Stimulated activated effector memory CD8-positive, alpha-beta T cell treated with anti-CD3 and anti-CD28 coated beads, Interleukin-12 subunit alpha, Interleukin-12 subunit beta, amount 100 ng/mL, for 72 hours (primary cell): Measurements from ENCODE around the gene TIFAB.

ENCODE experiments used
- ATAC-seq: fragments of 150-1000 bp; cut with Tn5 transposase; 2 replicates; pipeline ENCODE4 v1.10.0; 2021
- DNase-seq, 2 donors: peaks; one replicate each; pipeline ENCODE4 v3.0.0; 2021 to 2022; ENCODE audit warnings: low spot score in 2 of 2
- H3K27ac Mint-ChIP-seq: one replicate; pipeline ENCODE4 v1.8.0; 2022; ENCODE audit warnings: mild to moderate bottlenecking, mixed read lengths
- H3K36me3 Mint-ChIP-seq: one replicate; pipeline ENCODE4 v1.8.0; 2022; ENCODE audit warnings: mild to moderate bottlenecking, mixed read lengths
- H3K4me1 Mint-ChIP-seq: one replicate; pipeline ENCODE4 v1.8.0; 2022; ENCODE audit warnings: mixed read lengths
- H3K4me3 Mint-ChIP-seq: one replicate; pipeline ENCODE4 v1.8.0; 2022; ENCODE audit warnings: mild to moderate bottlenecking, mixed read lengths
- H3K9me3 Mint-ChIP-seq: one replicate; pipeline ENCODE4 v1.8.0; 2022; ENCODE audit warnings: mixed read lengths

TIFAB gene

GRCh38 chr5:135454946-135455345, 2.8 kb upstream of the TIFAB start:
- no peak overlapping the region for H3K4me3 Mint-ChIP-seq
- peaks cover 5% of the 10 kb centered on the region for H3K4me1 Mint-ChIP-seq
- ATAC-seq (no peak), DNase-seq (no peak)
- H3K27ac Mint-ChIP-seq, result no peak overlapping the region
- no peaks in the 10 kb centered on the region for H3K36me3 Mint-ChIP-seq
- no peaks in the 10 kb centered on the region for H3K9me3 Mint-ChIP-seq

- DNase-seq, result no peak
- Mint-ChIP-seq H3K9me3 (no peaks in the 10 kb centered on the region), H3K36me3 (no peaks in the 10 kb centered on the region), H3K4me3 (no peak overlapping the region), H3K27ac (no peak overlapping the region), H3K4me1 (peaks cover 5% of the 10 kb centered on the region)
- ATAC-seq, result no peak
Measured at GRCh38 chr5:135453613-135454012, 1.5 kb upstream of the TIFAB start.

- Mint-ChIP-seq H3K27ac (no peak overlapping the region), H3K4me1 (peaks cover 5% of the 10 kb centered on the region)
- no peak for DNase-seq
Measured at GRCh38 chr5:135451581-135452320, 400 bp downstream of the TIFAB start.

GRCh38 chr5:135450952-135451351, 1.2 kb downstream of the TIFAB start:
- Mint-ChIP-seq H3K4me3 (no peak overlapping the region), H3K4me1 (no peaks in the 10 kb centered on the region), H3K9me3 (no peaks in the 10 kb centered on the region), H3K36me3 (no peaks in the 10 kb centered on the region), H3K27ac (no peak overlapping the region)
- DNase-seq, result no peak
- ATAC-seq, result no peak

More at GRCh38 chr5:135451581-135452320, 400 bp downstream of the TIFAB start:
- ATAC-seq, result no peak
- Mint-ChIP-seq H3K4me3 (no peak overlapping the region), H3K36me3 (no peaks in the 10 kb centered on the region), H3K9me3 (no peaks in the 10 kb centered on the region)

- H3K27ac Mint-ChIP-seq, result no peak overlapping the region
- DNase-seq (no peak), ATAC-seq (no peak)
- H3K4me3 Mint-ChIP-seq, result no peak overlapping the region
- H3K36me3 Mint-ChIP-seq, result no peaks in the 10 kb centered on the region
- no peaks in the 10 kb centered on the region for H3K9me3 Mint-ChIP-seq
- no peaks in the 10 kb centered on the region for H3K4me1 Mint-ChIP-seq
Measured at GRCh38 chr5:135450336-135450735, 1.8 kb downstream of the TIFAB start.

GRCh38 chr5:135449644-135450043, 2.5 kb downstream of the TIFAB start:
- H3K4me1 Mint-ChIP-seq, result no peaks in the 10 kb centered on the region
- no peak overlapping the region for H3K4me3 Mint-ChIP-seq
- no peak overlapping the region for H3K27ac Mint-ChIP-seq
- ATAC-seq, result peak; percentile 4
- no peak for DNase-seq
- H3K36me3 Mint-ChIP-seq, result no peaks in the 10 kb centered on the region
- no peaks in the 10 kb centered on the region for H3K9me3 Mint-ChIP-seq

- ATAC-seq, result no peak
- Mint-ChIP-seq H3K9me3 (no peaks in the 10 kb centered on the region), H3K4me3 (no peak overlapping the region), H3K4me1 (no peaks in the 10 kb centered on the region), H3K36me3 (no peaks in the 10 kb centered on the region), H3K27ac (no peak overlapping the region)
- DNase-seq, result no peak
Measured at GRCh38 chr5:135448791-135449507, 3.2 kb downstream of the TIFAB start.

- Mint-ChIP-seq H3K4me3 (no peak overlapping the region), H3K27ac (no peak overlapping the region), H3K36me3 (no peaks in the 10 kb centered on the region), H3K9me3 (no peaks in the 10 kb centered on the region), H3K4me1 (no peaks in the 10 kb centered on the region)
- no peak for ATAC-seq
- no peak for DNase-seq
Measured at GRCh38 chr5:135448071-135448739, 3.9 kb downstream of the TIFAB start.

GRCh38 chr5:135447298-135447929, 4.7 kb downstream of the TIFAB start, which contains the start of gene DCANP1:
TSS of gene DCANP1 (minus strand) at chr5:135447348. CDS start at chr5:135447108, 240 bp downstream.
- Mint-ChIP-seq H3K36me3 (no peaks in the 10 kb centered on the region), H3K9me3 (no peaks in the 10 kb centered on the region), H3K4me1 (no peaks in the 10 kb centered on the region), H3K27ac (no peak within 1 kb of the TSS), H3K4me3 (no peak within 1 kb of the TSS)
- ATAC-seq, result no peak
- DNase-seq, result no peak

GRCh38 chr5:135446615-135447014, 5.5 kb downstream of the TIFAB start:
- Mint-ChIP-seq H3K27ac (no peak overlapping the region), H3K9me3 (no peaks in the 10 kb centered on the region), H3K36me3 (no peaks in the 10 kb centered on the region), H3K4me3 (no peak overlapping the region), H3K4me1 (no peaks in the 10 kb centered on the region)
- DNase-seq (no peak), ATAC-seq (no peak)

GRCh38 chr5:135446206-135446605, 5.9 kb downstream of the TIFAB start:
- H3K36me3 Mint-ChIP-seq, result no peaks in the 10 kb centered on the region
- no peaks in the 10 kb centered on the region for H3K4me1 Mint-ChIP-seq
- no peak overlapping the region for H3K27ac Mint-ChIP-seq
- no peak for DNase-seq
- no peak for ATAC-seq
- no peaks in the 10 kb centered on the region for H3K9me3 Mint-ChIP-seq
- no peak overlapping the region for H3K4me3 Mint-ChIP-seq

GRCh38 chr5:135445306-135445985, 6.7 kb downstream of the TIFAB start:
- no peaks in the 10 kb centered on the region for H3K36me3 Mint-ChIP-seq
- ATAC-seq, result no peak

GRCh38 chr5:135444881-135445280, 7.3 kb downstream of the TIFAB start:
- Mint-ChIP-seq H3K4me1 (no peaks in the 10 kb centered on the region), H3K4me3 (no peak overlapping the region), H3K36me3 (no peaks in the 10 kb centered on the region), H3K9me3 (no peaks in the 10 kb centered on the region), H3K27ac (no peak overlapping the region)
- DNase-seq (no peak), ATAC-seq (no peak)

More at GRCh38 chr5:135445306-135445985, 6.7 kb downstream of the TIFAB start:
- no peak for DNase-seq
- Mint-ChIP-seq H3K9me3 (no peaks in the 10 kb centered on the region), H3K4me1 (no peaks in the 10 kb centered on the region), H3K27ac (no peak overlapping the region), H3K4me3 (no peak overlapping the region)

- no peak for ATAC-seq
- Mint-ChIP-seq H3K4me1 (no peaks in the 10 kb centered on the region), H3K9me3 (no peaks in the 10 kb centered on the region), H3K36me3 (no peaks in the 10 kb centered on the region), H3K27ac (no peak overlapping the region), H3K4me3 (no peak overlapping the region)
- no peak for DNase-seq
Measured at GRCh38 chr5:135444360-135444759, 7.8 kb downstream of the TIFAB start.
